Keratinocyte (primary cell): Measurements from ENCODE around the gene PTBP3. TPM values are rescaled to one million over a fixed set of nuclear protein-coding genes. Genes with fewer than 3 reads are reported as not detected.
A peak's percentile ranks its signal among the peaks of the same experiment; 100 is the strongest.

ENCODE experiments used
- DNase-seq: peaks from one replicate; pipeline ENCODE4 v3.0.0-alpha.2; 2011; ENCODE audit warnings: low read depth, missing footprints, low spot score
- FAIRE-seq: peaks from 2 replicates; lab custom pipeline; 2011; peaks lifted over from hg19 to GRCh38; lab: Jason Lieb, UNC
- H2AFZ ChIP-seq: 2 replicates; pipeline ENCODE4 v1.6.0; 2012; ENCODE audit warnings: low read length, control low read depth, inconsistent platforms; ENCODE audit not compliant: control insufficient read depth
- H3K27ac ChIP-seq: 2 replicates; pipeline ENCODE4 v1.5.1; 2011; ENCODE audit warnings: low read length; ENCODE audit not compliant: control insufficient read depth, insufficient read depth
- H3K27me3 ChIP-seq: 3 replicates; pipeline ENCODE4 v1.6.0; 2011; ENCODE audit warnings: low read length; ENCODE audit not compliant: control insufficient read depth, insufficient read depth; ENCODE audit errors: extremely low read depth
- H3K36me3 ChIP-seq, 2 experiments: 2 replicates in 1 of 2; 3 replicates in 1 of 2; pipeline ENCODE4 v1.5.1; 2011; ENCODE audit warnings: low read length in 2 of 2, mild to moderate bottlenecking in 1 of 2; ENCODE audit not compliant: control insufficient read depth in 2 of 2, insufficient read depth in 2 of 2; ENCODE audit errors: extremely low read depth in 1 of 2
- H3K4me1 ChIP-seq: 3 replicates; pipeline ENCODE4 v1.5.1; 2011; ENCODE audit warnings: low read length; ENCODE audit not compliant: control insufficient read depth, insufficient read depth; ENCODE audit errors: extremely low read depth
- H3K4me2 ChIP-seq: 3 replicates; pipeline ENCODE4 v1.6.0; 2011; ENCODE audit warnings: low read depth, low read length; ENCODE audit not compliant: control insufficient read depth, insufficient read depth; ENCODE audit errors: extremely low read depth
- H3K4me3 ChIP-seq, 3 experiments: fragments of 200-600 bp in 1 of 3; sonication (generic) in 1 of 3; 2 replicates in 2 of 3; 3 replicates in 1 of 3; pipeline ENCODE4 v1.5.1; 2011 to 2016; ENCODE audit warnings: low read length in 3 of 3, mild to moderate bottlenecking in 3 of 3, control low read depth in 2 of 3, inconsistent platforms in 1 of 3, low read depth in 1 of 3, mixed read lengths in 1 of 3, mixed run types in 1 of 3, moderate library complexity in 1 of 3; ENCODE audit not compliant: control insufficient read depth in 2 of 3, insufficient read depth in 2 of 3; ENCODE audit errors: extremely low read depth in 1 of 3
- H3K79me2 ChIP-seq: 2 replicates; pipeline ENCODE4 v1.6.0; 2012; ENCODE audit warnings: low read length; ENCODE audit not compliant: control insufficient read depth, insufficient read depth
- H3K9ac ChIP-seq: 3 replicates; pipeline ENCODE4 v1.6.0; 2011; ENCODE audit warnings: low read length; ENCODE audit not compliant: control insufficient read depth, insufficient read depth; ENCODE audit errors: extremely low read depth
- H3K9me1 ChIP-seq: 3 replicates; pipeline ENCODE4 v1.6.0; 2011; ENCODE audit warnings: low read length; ENCODE audit not compliant: control insufficient read depth, insufficient read depth; ENCODE audit errors: extremely low read depth
- H3K9me3 ChIP-seq: 2 replicates; pipeline ENCODE4 v1.5.1; 2012; ENCODE audit warnings: low read depth, low read length; ENCODE audit not compliant: control insufficient read depth
- H4K20me1 ChIP-seq: 3 replicates; pipeline ENCODE4 v1.6.0; 2011; ENCODE audit warnings: low read length; ENCODE audit not compliant: control insufficient read depth, insufficient read depth; ENCODE audit errors: extremely low read depth
- CTCF ChIP-seq, 3 experiments: IDR thresholded peaks in 1 of 3; conservative IDR thresholded peaks in 1 of 3; optimal IDR thresholded peaks in 1 of 3; 2 replicates in 2 of 3; 3 replicates in 1 of 3; pipeline versions ENCODE3 to v1.5.1; 2011; ENCODE audit warnings: low read length in 3 of 3, mild to moderate bottlenecking in 3 of 3, moderate library complexity in 2 of 3, control low read depth in 1 of 3, inconsistent platforms in 1 of 3; ENCODE audit not compliant: insufficient read depth in 2 of 3; ENCODE audit errors: extremely low read depth in 1 of 3
- EZH2 ChIP-seq: IDR thresholded peaks from one replicate; pipeline ENCODE4 v1.6.1; 2012; ENCODE audit warnings: inconsistent platforms, mild to moderate bottlenecking, low read length, moderate library complexity
- dilution Hi-C: fragments of 300-500 bp; cut with MboI; formaldehyde crosslinking; loops from one replicate; pipeline ENCODE4 v1.7.0; 2020; ENCODE audit warnings: low sequenced_read_pairs; ENCODE audit not compliant: extremely low pct_ligation_motif_present
- polyA plus RNA-seq, 5 experiments: library from polyadenylated mRNA; depleted of rRNA in 3 of 5; stranded (reverse) in 3 of 5; stranded (forward) in 1 of 5; unstranded in 1 of 5; fragments of >200 nt; gene quantifications; 1 replicate in 1 of 5; 2 replicates in 3 of 5; 3 replicates in 1 of 5; pipeline versions ENCODE4 v1.2.1 to v1.2.3, GENCODE V29; 2011 to 2012; ENCODE audit warnings: missing spikeins in 2 of 5, low read depth in 1 of 5, low replicate concordance in 1 of 5

Gene PTBP3
- polyA plus RNA-seq, 1 donor (not counting 4 experiments of a cell fraction or from before 2014, with no cell fraction given) = 51.0 TPM

- Histone ChIP-seq H3K4me2 (no peak overlapping the region), H3K9me1 (no peaks in the 10 kb centered on the region), H3K4me1 (peaks cover 7% of the 10 kb centered on the region), H4K20me1 (no peaks in the 10 kb centered on the region), H3K27ac (no peak overlapping the region), H3K27me3 (no peaks in the 10 kb centered on the region), H3K4me3 (no peak overlapping the region), H2AFZ (no peak overlapping the region), H3K79me2 (no peaks in the 10 kb centered on the region), H3K9ac (no peak overlapping the region), H3K36me3 (no peaks in the 10 kb centered on the region), H3K9me3 (no peaks in the 10 kb centered on the region)
- no peak for TF ChIP-seq EZH2
- no peak for TF ChIP-seq CTCF (optimal IDR thresholded peaks at IDR 0.05 in 1 of 3, IDR thresholded peaks at IDR 0.05 in 1 of 3, conservative IDR thresholded peaks at IDR 0.05 in 1 of 3; ENCODE audit: extremely low read depth in 1 of 3, insufficient read depth in 2 of 3, low read length in 3 of 3)
- dilution Hi-C loops = no loop called here
- DNase-seq (no peak), FAIRE-seq (no peak)
Measured at GRCh38 chr9:112364761-112365160, 31.3 kb upstream of the PTBP3 start.

- no peaks in the 10 kb centered on the region for H3K27me3 ChIP-seq
- FAIRE-seq = no peak
- H3K9me3 ChIP-seq = no peaks in the 10 kb centered on the region
- H3K4me2 ChIP-seq = peak overlapping the region; percentile 63
- no peak overlapping the region for H3K9ac ChIP-seq
- no peaks in the 10 kb centered on the region for H3K9me1 ChIP-seq
- peak in 1 of 3 experiments; percentile 22 for TF ChIP-seq CTCF (optimal IDR thresholded peaks at IDR 0.05 in 1 of 3, IDR thresholded peaks at IDR 0.05 in 1 of 3, conservative IDR thresholded peaks at IDR 0.05 in 1 of 3; ENCODE audit: extremely low read depth in 1 of 3, insufficient read depth in 2 of 3, low read length in 3 of 3)
- TF ChIP-seq EZH2 = no peak
- dilution Hi-C loops = no loop called here
- H3K79me2 ChIP-seq = no peaks in the 10 kb centered on the region
- no peaks in the 10 kb centered on the region for H3K36me3 ChIP-seq
- no peak for DNase-seq
- H3K4me3 ChIP-seq = no peak overlapping the region
- no peak overlapping the region for H3K27ac ChIP-seq
- H4K20me1 ChIP-seq = no peaks in the 10 kb centered on the region
- H3K4me1 ChIP-seq = peaks cover 7% of the 10 kb centered on the region
- H2AFZ ChIP-seq = no peak overlapping the region
Measured at GRCh38 chr9:112361601-112362000, 28.2 kb upstream of the PTBP3 start.
